Trophoblast cell (in vitro differentiated cells and primary cell): ENCODE measurements around the gene SORCS1.

Experiments used
- DNase-seq, 2 donors: peaks; one replicate each; pipeline ENCODE4 v3.0.0-alpha.2; 2016
- H2AFZ ChIP-seq: 2 replicates; pipeline ENCODE4 v1.6.1; 2013; ENCODE audit warnings: low read length, moderate library complexity, mild to moderate bottlenecking; ENCODE audit not compliant: insufficient read depth, poor library complexity
- H2AK5ac ChIP-seq: 2 replicates; pipeline ENCODE4 v1.6.1; 2013; ENCODE audit warnings: mild to moderate bottlenecking, low read length
- H2BK120ac ChIP-seq: 2 replicates; pipeline ENCODE4 v1.6.1; 2013; ENCODE audit warnings: low read length, mild to moderate bottlenecking, moderate library complexity; ENCODE audit not compliant: insufficient read depth, poor library complexity
- H2BK12ac ChIP-seq: 2 replicates; pipeline ENCODE4 v1.6.1; 2013; ENCODE audit warnings: mild to moderate bottlenecking, low read length, moderate library complexity
- H2BK5ac ChIP-seq: 2 replicates; pipeline ENCODE4 v1.6.1; 2013; ENCODE audit warnings: low read length, low read depth, moderate library complexity, mild to moderate bottlenecking; ENCODE audit not compliant: poor library complexity
- H3K14ac ChIP-seq: 2 replicates; pipeline ENCODE4 v1.6.1; 2013; ENCODE audit warnings: mild to moderate bottlenecking, low read length
- H3K18ac ChIP-seq: 2 replicates; pipeline ENCODE4 v1.6.1; 2013; ENCODE audit warnings: mild to moderate bottlenecking, low read length
- H3K23ac ChIP-seq: 2 replicates; pipeline ENCODE4 v1.6.1; 2013; ENCODE audit warnings: low read length
- H3K27ac ChIP-seq: 2 replicates; pipeline ENCODE4 v1.5.1; 2013; ENCODE audit warnings: low read depth, mild to moderate bottlenecking, inconsistent platforms, low read length, moderate library complexity
- H3K27me3 ChIP-seq: 2 replicates; pipeline ENCODE4 v1.6.1; 2013; ENCODE audit warnings: inconsistent platforms, mild to moderate bottlenecking, low read length, moderate library complexity; ENCODE audit not compliant: insufficient read depth
- H3K36me3 ChIP-seq, 2 experiments: 1 replicate in 1 of 2; 2 replicates in 1 of 2; pipeline ENCODE4 v1.6.1; 2013; ENCODE audit warnings: low read length in 2 of 2, mild to moderate bottlenecking in 2 of 2, moderate library complexity in 1 of 2; ENCODE audit not compliant: insufficient read depth in 2 of 2, control insufficient read depth in 1 of 2
- H3K4ac ChIP-seq: 2 replicates; pipeline ENCODE4 v1.6.1; 2013; ENCODE audit warnings: low read depth, mild to moderate bottlenecking, low read length, moderate library complexity
- H3K4me1 ChIP-seq, 2 experiments: 1 replicate in 1 of 2; 2 replicates in 1 of 2; pipeline ENCODE4 v1.6.1; 2013; ENCODE audit warnings: low read length in 2 of 2, mild to moderate bottlenecking in 2 of 2, moderate library complexity in 1 of 2; ENCODE audit not compliant: insufficient read depth in 2 of 2, control insufficient read depth in 1 of 2
- H3K4me2 ChIP-seq: 2 replicates; pipeline ENCODE4 v1.6.1; 2013; ENCODE audit warnings: inconsistent platforms, mild to moderate bottlenecking, low read length, moderate library complexity
- H3K4me3 ChIP-seq: 2 replicates; pipeline ENCODE4 v1.5.1; 2013; ENCODE audit warnings: mild to moderate bottlenecking, low read depth, low read length, inconsistent platforms
- H3K79me1 ChIP-seq: one replicate; pipeline ENCODE4 v1.6.1; 2013; ENCODE audit warnings: low read length
- H3K79me2 ChIP-seq: 2 replicates; pipeline ENCODE4 v1.6.1; 2013; ENCODE audit warnings: low read length, mild to moderate bottlenecking; ENCODE audit not compliant: control insufficient read depth, insufficient read depth, poor library complexity
- H3K9ac ChIP-seq: 2 replicates; pipeline ENCODE4 v1.6.1; 2013; ENCODE audit warnings: mild to moderate bottlenecking, low read length
- H3K9me3 ChIP-seq: 2 replicates; pipeline ENCODE4 v1.6.1; 2013; ENCODE audit warnings: low read depth, mild to moderate bottlenecking, control low read depth, inconsistent platforms, low read length; ENCODE audit not compliant: insufficient read depth
- H4K12ac ChIP-seq: 2 replicates; pipeline ENCODE4 v1.6.1; 2013; ENCODE audit warnings: low read depth, mild to moderate bottlenecking, low read length, moderate library complexity
- H4K8ac ChIP-seq: 2 replicates; pipeline ENCODE4 v1.6.1; 2013; ENCODE audit warnings: low read depth, mild to moderate bottlenecking, low read length, moderate library complexity
- H4K91ac ChIP-seq: one replicate; pipeline ENCODE4 v1.6.1; 2013; ENCODE audit warnings: low read depth, mild to moderate bottlenecking, low read length, moderate library complexity
- WGBS: extraction: QIAGEN DNeasy Blood & Tissue Kit; methylation state at CpG from one replicate; pipeline ENCODE4 v1.1.7; 2013; ENCODE audit warnings: missing lambda C conversion rate; ENCODE audit not compliant: insufficient read length, insufficient coverage; ENCODE audit errors: extremely low coverage; 5-methylcytosine and 5-hydroxymethylcytosine counted together

The SORCS1 gene

GRCh38 chr10:106636766-106637491, 527.6 kb downstream of the SORCS1 start:
- WGBS = no CpG with 5 or more reads among the region's 4 CpGs
- no peak overlapping the region for H2BK12ac ChIP-seq
- no peaks in the 10 kb centered on the region for H3K27me3 ChIP-seq
- H3K4me2 ChIP-seq = no peak overlapping the region
- no peaks in the 10 kb centered on the region for H3K79me1 ChIP-seq
- no peaks in the 10 kb centered on the region for H3K4me1 ChIP-seq
- no peak overlapping the region for H3K9ac ChIP-seq
- no peak overlapping the region for H4K8ac ChIP-seq
- H3K14ac ChIP-seq = no peak overlapping the region
- no peak overlapping the region for H4K91ac ChIP-seq
- H4K12ac ChIP-seq = no peak overlapping the region
- H3K36me3 ChIP-seq = no peaks in the 10 kb centered on the region
- no peak overlapping the region for H2AFZ ChIP-seq
- H2BK120ac ChIP-seq = no peak overlapping the region
- no peak overlapping the region for H2AK5ac ChIP-seq
- H2BK5ac ChIP-seq = no peak overlapping the region
- no peak overlapping the region for H3K4ac ChIP-seq
- H3K27ac ChIP-seq = no peak overlapping the region
- no peaks in the 10 kb centered on the region for H3K9me3 ChIP-seq
- no peak overlapping the region for H3K18ac ChIP-seq
- H3K23ac ChIP-seq = no peak overlapping the region
- DNase-seq = no peak
- no peak overlapping the region for H3K4me3 ChIP-seq
- no peaks in the 10 kb centered on the region for H3K79me2 ChIP-seq

DNA sequence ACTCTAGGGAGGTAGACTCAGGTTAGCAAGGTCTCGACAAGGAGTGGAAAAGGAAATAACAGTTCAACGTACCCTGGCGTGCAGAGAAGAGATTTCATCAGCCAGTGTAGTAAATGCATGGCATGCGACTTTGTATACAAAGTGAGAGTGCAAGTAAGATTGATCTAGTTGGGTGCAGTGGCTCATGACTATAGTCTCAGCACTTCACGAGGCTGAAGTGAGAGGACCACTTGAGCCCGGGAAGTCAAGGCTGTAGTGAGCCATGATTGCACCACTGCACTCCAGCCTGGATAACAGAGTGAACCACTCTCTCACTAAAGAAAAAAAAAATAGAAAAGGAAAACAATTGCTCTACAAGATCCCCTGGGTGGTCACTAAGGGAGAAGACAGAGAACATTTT, 528.6 kb downstream of the SORCS1 start:
- no peaks in the 10 kb centered on the region for H3K79me2 ChIP-seq
- no peaks in the 10 kb centered on the region for H3K27me3 ChIP-seq
- H2AFZ ChIP-seq = no peak overlapping the region
- no peak overlapping the region for H3K4ac ChIP-seq
- H3K4me2 ChIP-seq = no peak overlapping the region
- H3K14ac ChIP-seq = no peak overlapping the region
- H3K23ac ChIP-seq = no peak overlapping the region
- H3K4me3 ChIP-seq = no peak overlapping the region
- no peaks in the 10 kb centered on the region for H3K79me1 ChIP-seq
- H2BK12ac ChIP-seq = no peak overlapping the region
- no peak overlapping the region for H4K12ac ChIP-seq
- no peak overlapping the region for H4K8ac ChIP-seq
- no peak overlapping the region for H2BK5ac ChIP-seq
- H4K91ac ChIP-seq = no peak overlapping the region
- no peak overlapping the region for H3K9ac ChIP-seq
- H3K18ac ChIP-seq = no peak overlapping the region
- no peak overlapping the region for H2BK120ac ChIP-seq
- no peak for DNase-seq
- WGBS = no CpG with 5 or more reads among the region's 6 CpGs
- H3K27ac ChIP-seq = no peak overlapping the region
- H3K36me3 ChIP-seq = no peaks in the 10 kb centered on the region
- H3K4me1 ChIP-seq = no peaks in the 10 kb centered on the region
- no peak overlapping the region for H2AK5ac ChIP-seq
- H3K9me3 ChIP-seq = no peaks in the 10 kb centered on the region

DNA sequence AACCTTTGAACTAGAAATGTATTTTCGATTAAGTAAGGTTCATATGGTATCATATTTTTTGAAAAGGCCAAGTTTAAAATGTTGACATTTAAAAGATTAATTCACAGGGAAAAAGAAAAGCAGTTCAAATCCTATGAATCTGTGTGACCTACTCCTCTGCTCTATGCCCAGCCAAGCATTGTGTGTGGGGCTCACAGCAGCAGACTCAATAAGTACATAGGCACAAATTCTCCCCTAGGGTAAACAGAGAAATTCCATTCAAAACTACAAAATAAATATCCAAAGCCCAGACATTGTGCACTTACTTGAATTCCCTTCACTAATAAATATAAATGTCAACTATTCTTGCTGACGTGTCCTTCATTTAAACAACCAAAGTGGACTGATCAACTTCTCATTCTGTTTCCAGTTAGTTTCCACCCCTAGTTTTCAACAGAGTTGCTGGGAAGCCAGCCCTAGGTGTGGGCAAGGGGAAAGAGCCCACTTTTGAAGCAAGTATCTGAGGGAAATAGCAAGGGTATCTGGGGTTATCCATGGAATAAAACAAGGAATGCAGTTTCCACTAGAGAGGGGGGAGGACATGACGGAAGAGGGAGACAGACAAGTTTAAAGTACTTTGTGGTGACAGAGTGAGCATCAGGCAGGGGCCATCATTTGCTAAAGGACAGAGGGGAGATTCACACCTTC, 533.3 kb downstream of the SORCS1 start:
- DNase-seq = no peak
- Histone ChIP-seq H2AK5ac (no peak overlapping the region), H3K14ac (no peak overlapping the region), H4K8ac (no peak overlapping the region), H3K79me2 (no peaks in the 10 kb centered on the region), H3K79me1 (no peaks in the 10 kb centered on the region), H3K4ac (no peak overlapping the region), H2AFZ (no peak overlapping the region), H3K9me3 (no peaks in the 10 kb centered on the region), H3K4me1 (no peaks in the 10 kb centered on the region), H4K12ac (no peak overlapping the region), H3K27me3 (no peaks in the 10 kb centered on the region), H2BK120ac (no peak overlapping the region), H3K27ac (no peak overlapping the region), H3K4me2 (no peak overlapping the region), H2BK12ac (no peak overlapping the region), H3K23ac (no peak overlapping the region), H2BK5ac (no peak overlapping the region), H3K4me3 (no peak overlapping the region), H3K9ac (no peak overlapping the region), H3K18ac (no peak overlapping the region), H3K36me3 (no peaks in the 10 kb centered on the region), H4K91ac (no peak overlapping the region)
- WGBS = no CpG with 5 or more reads among the region's 3 CpGs

DNA sequence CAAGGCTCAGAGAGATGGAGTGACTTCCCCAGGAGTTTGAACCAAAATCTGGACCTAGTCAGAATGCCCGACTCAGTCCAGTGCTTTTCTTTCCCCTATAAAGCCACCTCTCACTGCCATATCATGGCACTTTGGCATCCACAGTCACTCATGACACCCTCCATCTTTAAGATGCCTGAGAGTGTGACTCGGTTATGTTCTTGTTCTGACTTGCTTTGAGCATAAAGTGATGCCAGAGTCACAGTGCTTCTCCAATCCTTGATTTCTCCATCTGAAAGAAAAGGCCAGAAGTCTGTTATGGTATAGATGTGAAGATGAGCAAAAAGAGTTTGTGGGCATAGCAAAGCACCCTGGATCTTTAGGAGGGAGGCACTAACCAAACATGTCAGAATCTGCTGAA, 538.1 kb downstream of the SORCS1 start:
- Histone ChIP-seq H3K27ac (no peak overlapping the region), H3K4me1 (no peaks in the 10 kb centered on the region), H3K4ac (no peak overlapping the region), H3K23ac (no peak overlapping the region), H2BK120ac (no peak overlapping the region), H2BK12ac (no peak overlapping the region), H4K8ac (no peak overlapping the region), H3K4me2 (no peak overlapping the region), H3K27me3 (no peaks in the 10 kb centered on the region), H3K18ac (no peak overlapping the region), H4K12ac (no peak overlapping the region), H3K79me2 (no peaks in the 10 kb centered on the region), H2AK5ac (no peak overlapping the region), H3K79me1 (no peaks in the 10 kb centered on the region), H3K14ac (no peak overlapping the region), H2AFZ (no peak overlapping the region), H3K9ac (no peak overlapping the region), H2BK5ac (no peak overlapping the region), H4K91ac (no peak overlapping the region), H3K4me3 (no peak overlapping the region), H3K36me3 (no peaks in the 10 kb centered on the region), H3K9me3 (no peaks in the 10 kb centered on the region)
- no CpG with 5 or more reads among the region's 2 CpGs for WGBS
- no peak for DNase-seq
